SK-N-MC (cell line): ENCODE data around the gene RFC2.

Source experiments
- DNase-seq: peaks from one replicate; pipeline ENCODE4 v3.0.0-alpha.2; 2011; ENCODE audit warnings: low read depth, low spot score
- H3K27ac ChIP-seq: fragments of 200-600 bp; sonication (generic); 2 replicates; pipeline ENCODE4 v1.5.1; 2016; ENCODE audit warnings: mixed run types
- H3K36me3 ChIP-seq: fragments of 200-600 bp; sonication (generic); 2 replicates; pipeline ENCODE4 v1.6.1; 2017; ENCODE audit warnings: antibody characterized with exemption, low read length, mixed read lengths; ENCODE audit not compliant: insufficient read depth
- H3K4me3 ChIP-seq: fragments of 200-600 bp; sonication (generic); 2 replicates; pipeline ENCODE4 v1.5.1; 2016
- H3K9ac ChIP-seq: fragments of 200-600 bp; sonication (generic); 2 replicates; pipeline ENCODE4 v1.8.0; 2017; ENCODE audit warnings: mixed run types, mixed read lengths; ENCODE audit not compliant: insufficient read length
- H3K9me3 ChIP-seq: fragments of 200-600 bp; sonication (generic); 2 replicates; pipeline ENCODE4 v1.6.1; 2017; ENCODE audit warnings: low read depth, mild to moderate bottlenecking, antibody characterized with exemption, low read length, moderate library complexity, mixed read lengths
- EZH2 ChIP-seq: fragments of 200-600 bp; sonication (generic); IDR thresholded peaks from one replicate; pipeline ENCODE4 v1.6.1; 2017; ENCODE audit warnings: antibody characterized with exemption
- FOXP2 ChIP-seq: optimal IDR thresholded peaks from 2 replicates; pipeline ENCODE3; 2011; ENCODE audit warnings: mild to moderate bottlenecking, moderate library complexity; ENCODE audit not compliant: insufficient read depth; ENCODE audit errors: extremely low read length, control extremely low read depth
- POLR2AphosphoS5 ChIP-seq: IDR thresholded peaks from 2 replicates; pipeline ENCODE4 v1.6.1; 2012; ENCODE audit warnings: mild to moderate bottlenecking, low read depth, low read length, borderline replicate concordance

The RFC2 gene

DNA sequence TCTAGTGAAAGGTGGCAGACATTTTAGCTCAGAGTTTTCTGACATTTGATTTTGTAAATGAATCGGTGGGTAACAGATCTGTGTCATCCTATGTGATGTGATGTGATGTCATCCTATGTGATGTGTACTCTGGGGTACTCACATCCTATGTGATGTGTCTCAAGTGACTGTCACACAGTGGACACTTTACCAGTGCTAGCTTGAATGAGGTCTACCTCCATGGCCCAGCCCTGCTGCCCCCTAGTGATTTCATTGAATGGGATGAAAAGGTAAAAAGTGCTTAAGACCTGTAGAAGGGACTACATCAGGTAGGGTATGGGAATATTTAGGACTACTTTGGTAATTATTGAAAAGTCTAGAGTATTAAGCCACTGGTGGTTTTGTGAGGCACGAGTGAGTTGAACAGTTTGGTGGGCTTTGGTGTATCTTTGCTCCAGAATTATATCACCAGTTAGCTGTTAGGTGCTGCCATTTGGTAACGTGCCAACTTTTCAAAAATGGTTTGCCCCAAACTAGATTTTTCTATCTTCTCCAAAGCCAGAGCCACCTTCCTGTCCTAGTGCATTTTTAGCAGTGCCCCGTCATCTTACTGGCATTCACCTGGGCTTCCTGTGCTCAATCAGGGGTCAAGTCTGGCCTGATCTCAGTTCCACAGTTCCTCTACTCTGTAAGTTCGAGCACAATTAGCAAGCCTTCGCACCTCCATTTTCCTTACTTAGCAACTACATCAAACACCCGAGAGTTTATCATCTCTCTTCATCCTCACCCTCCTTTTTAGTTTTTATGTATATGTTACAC lies 70.3 kb downstream of the RFC2 start:
- no peak for DNase-seq
- TF ChIP-seq EZH2 (no peak), POLR2AphosphoS5 (no peak), FOXP2 (no peak)
- Histone ChIP-seq H3K4me3 (no peak overlapping the region), H3K9ac (no peak overlapping the region), H3K27ac (no peak overlapping the region), H3K36me3 (peaks cover 76% of the 10 kb centered on the region), H3K9me3 (no peaks in the 10 kb centered on the region)

DNA sequence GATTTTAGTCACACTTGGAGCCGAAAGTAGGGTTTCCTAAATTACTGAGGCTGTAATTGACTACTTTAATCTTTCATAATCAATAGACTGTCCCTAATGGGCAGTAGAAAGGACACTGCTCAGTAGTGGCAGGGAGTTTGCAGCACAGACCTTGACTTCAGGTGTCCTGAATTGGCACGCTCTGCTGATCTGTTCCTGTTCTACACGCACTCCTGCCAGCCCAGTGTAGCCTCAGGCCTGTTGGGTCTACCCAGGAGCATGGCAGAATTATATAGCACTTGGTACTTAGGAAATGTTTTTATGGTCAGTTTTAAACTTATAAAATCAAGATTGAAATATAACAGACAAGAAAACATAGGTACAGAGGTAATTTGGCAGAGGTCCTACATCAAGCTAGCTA lies 71.1 kb downstream of the RFC2 start:
- no peak for TF ChIP-seq FOXP2
- no peak for TF ChIP-seq EZH2
- TF ChIP-seq POLR2AphosphoS5 = no peak
- H3K9me3 ChIP-seq = no peaks in the 10 kb centered on the region
- H3K27ac ChIP-seq = peak overlapping the region; percentile 23; the same call in 1 of the 2 replicates
- H3K4me3 ChIP-seq = no peak overlapping the region
- peaks cover 75% of the 10 kb centered on the region for H3K36me3 ChIP-seq
- no peak overlapping the region for H3K9ac ChIP-seq
- no peak for DNase-seq

DNA sequence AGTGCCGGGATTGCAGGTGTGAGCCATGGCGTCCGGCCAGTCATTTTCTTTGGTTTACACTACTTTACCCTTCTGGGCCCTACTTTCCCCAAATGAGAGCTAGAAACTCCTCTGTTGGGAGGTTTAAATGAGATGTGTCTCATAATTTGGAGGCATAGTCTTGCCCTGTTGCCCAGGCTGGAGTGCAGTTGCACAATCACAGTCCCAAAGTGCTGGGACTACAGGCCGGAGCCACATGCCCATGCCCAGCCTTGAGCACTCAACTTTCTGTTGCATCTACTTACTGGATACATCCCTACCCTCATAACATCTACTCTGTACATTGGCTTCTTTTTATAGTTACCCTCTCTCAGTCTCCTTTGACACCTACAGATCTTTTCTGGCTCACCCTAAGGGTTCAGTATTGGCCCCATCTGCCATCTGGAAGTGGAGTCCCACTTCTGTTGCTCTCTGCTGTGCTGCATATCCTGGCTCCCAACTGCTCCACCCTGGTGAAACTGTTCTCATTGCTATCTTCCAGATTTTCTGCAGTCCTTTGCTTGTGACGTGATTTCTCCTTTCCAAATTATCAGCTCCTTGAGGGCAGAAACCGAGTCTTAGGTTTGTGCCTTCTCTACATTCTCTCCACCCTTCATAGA lies 71.6 kb downstream of the RFC2 start:
- Histone ChIP-seq H3K9me3 (no peaks in the 10 kb centered on the region), H3K27ac (peak overlapping the region; percentile 33; the same call in 1 of the 2 replicates), H3K4me3 (no peak overlapping the region), H3K9ac (no peak overlapping the region), H3K36me3 (peaks cover 75% of the 10 kb centered on the region)
- DNase-seq = no peak
- no peak for TF ChIP-seq EZH2
- TF ChIP-seq FOXP2 = no peak
- no peak for TF ChIP-seq POLR2AphosphoS5

DNA sequence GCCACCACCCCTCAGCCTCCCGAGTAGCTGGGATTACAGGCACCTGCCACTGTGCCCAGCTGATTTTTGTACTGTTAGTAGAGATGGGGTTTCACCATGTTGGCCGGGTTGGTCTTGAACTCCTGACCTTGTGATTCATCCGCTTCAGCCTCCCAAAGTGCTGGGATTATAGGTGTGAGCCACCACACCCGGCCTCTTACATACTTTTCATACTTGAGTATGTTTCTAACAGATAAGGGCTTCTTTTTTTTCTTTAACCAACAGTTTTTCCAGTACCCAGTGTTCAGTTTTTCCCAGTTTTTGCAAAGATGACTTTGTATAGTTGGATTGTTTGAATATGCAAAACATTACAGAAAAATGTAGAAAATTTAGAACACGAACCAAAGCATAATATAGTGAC lies 72.4 kb downstream of the RFC2 start:
- no peak for DNase-seq
- peaks cover 75% of the 10 kb centered on the region for H3K36me3 ChIP-seq
- H3K27ac ChIP-seq = 0 out of 2 replicates have a peak overlapping the region, but pooled peaks have one; percentile 33

More for the DNA sequence above, 72.4 kb downstream of the RFC2 start:
- H3K9me3 ChIP-seq = no peaks in the 10 kb centered on the region
- no peak for TF ChIP-seq POLR2AphosphoS5
- TF ChIP-seq FOXP2 = no peak
- no peak for TF ChIP-seq EZH2
- H3K9ac ChIP-seq = no peak overlapping the region
- no peak overlapping the region for H3K4me3 ChIP-seq
